ENCODE results near the gene HDLBP.

The HDLBP gene

DNA sequence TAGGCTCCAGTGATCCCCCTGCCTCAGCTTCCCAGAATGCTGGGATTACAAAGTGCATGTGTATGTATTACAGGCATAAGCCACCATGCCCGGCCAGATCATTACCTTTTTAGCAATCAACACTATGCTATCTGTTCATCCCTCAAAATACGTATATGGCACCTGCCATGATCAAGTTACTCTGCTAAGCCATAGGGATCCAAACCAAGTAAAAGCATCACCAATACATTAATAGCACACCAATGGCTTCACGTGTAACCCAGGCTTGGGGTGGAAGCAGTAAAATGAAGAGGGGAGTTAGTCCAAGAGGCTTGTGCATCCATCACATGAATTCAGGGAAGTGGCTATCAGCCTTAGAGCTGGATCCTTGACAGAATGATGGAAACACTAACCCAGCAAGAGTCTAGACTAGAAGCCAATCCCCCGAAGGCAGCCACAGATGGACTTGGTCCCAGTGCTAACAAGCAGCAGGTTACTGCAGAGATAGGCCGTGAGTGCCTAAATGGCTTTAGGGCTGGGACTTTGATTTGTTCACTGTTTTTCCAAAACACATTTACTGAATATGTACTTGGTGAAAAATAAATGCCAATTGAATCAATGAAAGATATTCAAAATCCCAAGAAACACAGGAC is 11.3 kb downstream of the HDLBP start:
- DNase-seq (ENCODE audit: low read depth), result no peak
- H3K4me3 ChIP-seq (ENCODE audit: low read length), result no peak overlapping the region
- no peak for TF ChIP-seq CTCF (conservative IDR thresholded peaks at IDR 0.05; ENCODE audit: low read depth, low read length)

DNA sequence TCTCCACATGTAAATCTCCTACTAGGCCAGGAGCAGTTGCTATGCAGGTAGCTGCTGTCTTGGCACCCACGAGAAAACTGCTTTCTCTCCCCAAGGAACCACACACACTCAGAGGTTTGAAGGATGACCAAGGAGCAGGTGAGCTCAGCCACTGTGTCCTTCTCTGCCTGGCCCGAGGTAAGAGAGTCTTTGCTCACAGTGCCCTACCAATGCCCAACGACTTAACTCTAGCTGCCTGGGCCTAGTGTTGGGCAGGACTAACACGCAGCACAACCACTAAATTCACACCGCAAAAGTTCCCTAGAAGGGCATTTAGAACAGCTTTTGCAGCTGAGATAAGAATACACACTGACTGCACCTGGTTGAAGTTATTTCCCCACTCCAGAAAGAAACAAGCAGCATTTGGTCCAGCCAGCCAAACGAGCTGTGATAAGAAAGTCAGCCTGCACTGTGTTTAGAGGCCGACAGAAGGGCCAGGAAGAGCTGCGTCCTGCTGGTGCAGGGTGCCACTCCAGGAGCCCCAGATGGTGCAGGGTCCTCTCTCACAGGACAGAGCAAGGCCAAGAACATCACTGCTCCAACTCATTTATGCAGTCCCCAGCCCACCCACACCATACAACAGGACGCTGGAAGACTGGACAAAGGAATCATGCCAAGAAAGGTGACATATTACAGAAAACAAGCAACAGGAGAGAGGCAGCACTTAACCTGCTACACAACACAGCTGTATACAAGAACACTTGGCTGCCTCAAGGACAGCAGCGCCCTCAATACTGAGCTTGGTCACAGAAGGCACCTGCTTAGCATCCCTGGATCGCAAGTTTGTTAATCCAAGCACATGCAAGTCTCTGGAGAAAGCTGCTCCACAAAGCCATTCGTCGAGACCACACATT is 12.5 kb downstream of the HDLBP start:
- no peak for DNase-seq (ENCODE audit: low read depth)
- no peak for TF ChIP-seq CTCF (conservative IDR thresholded peaks at IDR 0.05; ENCODE audit: low read depth, low read length)
- no peak overlapping the region for H3K4me3 ChIP-seq (ENCODE audit: low read length)

DNA sequence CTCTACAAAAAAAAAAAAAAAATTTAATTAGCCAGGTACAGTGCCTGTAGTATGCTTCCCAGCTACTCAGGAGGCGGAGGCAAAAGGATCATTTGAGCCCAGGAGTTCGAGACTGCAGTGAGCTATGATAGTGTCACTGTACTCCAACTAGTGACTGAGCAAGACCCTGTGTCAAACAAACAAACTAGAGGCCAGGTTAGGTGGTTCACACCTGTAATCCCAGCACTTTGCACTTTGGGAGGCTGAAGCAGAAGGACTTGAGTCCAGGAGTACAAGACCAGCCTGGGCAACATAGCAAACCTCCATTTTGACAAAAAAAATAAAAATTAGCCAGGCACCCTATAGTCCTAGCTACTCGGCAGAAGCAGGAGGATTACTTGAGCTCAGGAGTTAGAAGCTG is 13.4 kb downstream of the HDLBP start:
- no peak for DNase-seq (ENCODE audit: low read depth)
- no peak for TF ChIP-seq CTCF (conservative IDR thresholded peaks at IDR 0.05; ENCODE audit: low read depth, low read length)
- H3K4me3 ChIP-seq (ENCODE audit: low read length), result no peak overlapping the region

GRCh38 chr2:241300000-241300399 is 15.5 kb downstream of the HDLBP start:
- no peak for DNase-seq (ENCODE audit: low read depth)
- H3K4me3 ChIP-seq (ENCODE audit: low read length), result no peak overlapping the region
- no peak for TF ChIP-seq CTCF (conservative IDR thresholded peaks at IDR 0.05; ENCODE audit: low read depth, low read length)

DNA sequence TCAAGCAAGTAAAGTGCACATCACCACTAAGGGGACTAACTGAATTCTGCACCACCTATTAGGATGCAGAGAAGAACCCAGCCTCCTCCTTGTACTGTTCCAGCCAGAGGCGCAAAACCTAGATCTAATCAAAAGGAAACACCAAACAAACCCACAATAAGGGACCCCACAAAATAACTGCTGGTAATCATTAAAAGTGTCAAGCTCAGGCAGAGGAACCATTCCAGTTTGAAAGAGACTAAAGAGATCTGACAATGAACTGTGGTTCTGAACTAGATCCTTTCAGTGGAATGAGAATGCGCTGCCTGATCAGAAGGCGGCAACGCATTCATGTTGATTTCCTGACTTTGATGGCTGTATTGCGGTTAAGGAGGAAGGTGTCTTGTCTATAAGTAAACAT is 16.8 kb downstream of the HDLBP start:
- no peak for DNase-seq (ENCODE audit: low read depth)
- H3K4me3 ChIP-seq (ENCODE audit: low read length), result no peak overlapping the region

DNA sequence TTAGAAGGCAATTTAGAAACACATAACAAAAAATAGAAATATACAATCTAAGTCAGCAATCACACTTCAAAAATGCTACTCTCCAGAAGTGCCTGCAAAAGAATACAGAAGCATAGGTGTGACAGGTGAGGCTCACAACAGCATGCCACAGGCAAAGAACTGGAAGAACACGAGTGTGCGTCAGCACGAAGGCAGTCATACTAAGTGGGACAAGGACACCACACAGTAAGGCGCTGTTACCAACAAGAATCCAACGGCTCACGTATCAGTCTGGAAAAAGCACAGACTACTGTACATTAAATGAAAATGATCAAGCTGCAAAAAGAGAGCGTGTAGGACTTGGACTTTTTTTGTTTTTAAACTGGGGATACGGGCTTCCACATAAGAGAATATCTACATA is 18.7 kb downstream of the HDLBP start:
- no peak overlapping the region for H3K4me3 ChIP-seq (ENCODE audit: low read length)
- DNase-seq (ENCODE audit: low read depth), result no peak
- no peak for TF ChIP-seq CTCF (conservative IDR thresholded peaks at IDR 0.05; ENCODE audit: low read depth, low read length)

More for the DNA sequence above, 16.8 kb downstream of the HDLBP start:
- no peak for TF ChIP-seq CTCF (conservative IDR thresholded peaks at IDR 0.05; ENCODE audit: low read depth, low read length)

Data from retinal pigment epithelial cell (primary cell).